Gastrocnemius medialis (tissue), 4 donors: Measurements from ENCODE around the gene SLC27A1.

Source experiments
- CTCF ChIP-seq, 5 experiments: fragments of 450-650 bp in 3 of 5; fragments of 200-600 bp in 2 of 5; sonication (generic) in 2 of 5; IDR thresholded peaks in 4 of 5; conservative IDR thresholded peaks in 1 of 5; 1 replicate in 4 of 5; 2 replicates in 1 of 5; pipeline ENCODE4 v1.5.1; 2016 to 2019; ENCODE audit warnings: antibody characterized with exemption in 5 of 5, mild to moderate bottlenecking in 3 of 5, moderate library complexity in 3 of 5
- POLR2A ChIP-seq, 2 donors: fragments of 450-650 bp; IDR thresholded peaks; one replicate each; pipeline ENCODE4 v1.6.1; 2017; ENCODE audit warnings: antibody characterized with exemption in 2 of 2, mild to moderate bottlenecking in 2 of 2, moderate library complexity in 2 of 2

GRCh38 chr19:17542042-17542441 lies 71.7 kb downstream of the SLC27A1 start:
- no peak for TF ChIP-seq CTCF (IDR thresholded peaks at IDR 0.05 in 4 of 5, conservative IDR thresholded peaks at IDR 0.05 in 1 of 5)
- no peak for TF ChIP-seq POLR2A (IDR thresholded peaks at IDR 0.05)
